HepG2 (cell line): ENCODE results near the gene PTPRN. TPM values are rescaled to one million over a fixed set of nuclear protein-coding genes. Genes with fewer than 3 reads are reported as not detected.
A peak's percentile ranks its signal among the peaks of the same experiment; 100 is the strongest.

ENCODE experiments used
- ARID3A ChIP-seq: IDR thresholded peaks from 2 replicates; pipeline ENCODE4 v1.6.1; 2012; ENCODE audit warnings: low read depth, low read length, improper control_type of control experiment
- ARNTL ChIP-seq: sonication (generic); formaldehyde crosslinking; IDR thresholded peaks from 2 replicates; pipeline ENCODE4 v1.4.0; 2020; ENCODE audit warnings: mild to moderate bottlenecking, missing genetic modification reagents
- CHD2 ChIP-seq: IDR thresholded peaks from 2 replicates; pipeline ENCODE4 v1.6.1; 2011; ENCODE audit warnings: low read depth, low read length, improper control_type of control experiment
- ETV6 ChIP-seq: sonication (generic); formaldehyde crosslinking; conservative IDR thresholded peaks from 2 replicates; pipeline ENCODE4 v1.4.0; 2020; ENCODE audit warnings: missing genetic modification reagents
- MED13 ChIP-seq: sonication (generic); formaldehyde crosslinking; IDR thresholded peaks from 2 replicates; pipeline ENCODE4 v1.5.0; 2020; ENCODE audit warnings: missing genetic modification reagents
- MIER3 ChIP-seq: IDR thresholded peaks from 2 replicates; pipeline ENCODE4 v1.6.1; 2016; ENCODE audit warnings: missing compliant biosample characterization, borderline replicate concordance
- NKX3-1 ChIP-seq: sonication (generic); formaldehyde crosslinking; IDR thresholded peaks from 2 replicates; pipeline ENCODE4 v1.5.0; 2020; ENCODE audit warnings: missing genetic modification reagents
- SALL1 ChIP-seq: sonication (generic); formaldehyde crosslinking; IDR thresholded peaks from 2 replicates; pipeline ENCODE4 v1.8.0; 2022; ENCODE audit warnings: mild to moderate bottlenecking, missing genetic modification reagents
- SP1 ChIP-seq, 2 experiments: fragments of 450-650 bp in 1 of 2; sonication (generic) in 1 of 2; formaldehyde crosslinking in 1 of 2; IDR thresholded peaks; 2 replicates each; pipeline versions ENCODE4 v1.4.0 to v1.6.1; 2016 to 2020; ENCODE audit warnings: missing genetic modification reagents in 1 of 2
- SRSF9 ChIP-seq: fragments of 200-400 bp; formaldehyde crosslinking; IDR thresholded peaks from 2 replicates; pipeline ENCODE4 v1.6.1; 2018; ENCODE audit warnings: borderline replicate concordance, mild to moderate bottlenecking, low read depth, low read length; ENCODE audit not compliant: insufficient read depth, poor library complexity, severe bottlenecking
- polyA plus RNA-seq, 8 experiments: library from polyadenylated mRNA; depleted of rRNA in 3 of 8; stranded (reverse) in 7 of 8; unstranded in 1 of 8; fragments of >200 nt; fragmentation: Illumina TruSeq in 4 of 8; extraction: Trizol in 4 of 8; gene quantifications; 2 replicates each; pipeline versions ENCODE4 v1.2.1 to v1.2.3, GENCODE V29; 2011 to 2016; ENCODE audit warnings: low read depth in 4 of 8, missing spikeins in 1 of 8, mixed read lengths in 1 of 8; ENCODE audit not compliant: insufficient read depth in 1 of 8
- total RNA-seq, 5 experiments: library from RNA; depleted of rRNA; stranded (reverse); fragments of >200 nt; fragmentation: Illumina TruSeq; extraction: Trizol; gene quantifications; 2 replicates each; pipeline ENCODE4 v1.2.3, GENCODE V29; 2016; ENCODE audit warnings: low read depth in 1 of 5
- TF ChIP-seq, protein P1 (sequence below): sonication (generic); formaldehyde crosslinking; IDR thresholded peaks from 2 replicates; pipeline ENCODE4 v1.4.0; 2020; ENCODE audit warnings: missing genetic modification reagents, mild to moderate bottlenecking, borderline replicate concordance
- TF ChIP-seq, protein P2 (sequence below): sonication (generic); formaldehyde crosslinking; IDR thresholded peaks from 2 replicates; pipeline ENCODE4 v1.4.0; 2020; ENCODE audit warnings: missing genetic modification reagents
- TF ChIP-seq, protein P3 (sequence below): sonication (generic); formaldehyde crosslinking; IDR thresholded peaks from 2 replicates; pipeline ENCODE4 v1.5.0; 2020; ENCODE audit warnings: mild to moderate bottlenecking, missing genetic modification reagents, borderline replicate concordance

Gene PTPRN
- total and polyA plus RNA-seq, 2 of the 13 experiments (the other 11 are each of a cell fraction or from before 2014, with no cell fraction given), result 0.26 TPM; not detected in 1

DNA sequence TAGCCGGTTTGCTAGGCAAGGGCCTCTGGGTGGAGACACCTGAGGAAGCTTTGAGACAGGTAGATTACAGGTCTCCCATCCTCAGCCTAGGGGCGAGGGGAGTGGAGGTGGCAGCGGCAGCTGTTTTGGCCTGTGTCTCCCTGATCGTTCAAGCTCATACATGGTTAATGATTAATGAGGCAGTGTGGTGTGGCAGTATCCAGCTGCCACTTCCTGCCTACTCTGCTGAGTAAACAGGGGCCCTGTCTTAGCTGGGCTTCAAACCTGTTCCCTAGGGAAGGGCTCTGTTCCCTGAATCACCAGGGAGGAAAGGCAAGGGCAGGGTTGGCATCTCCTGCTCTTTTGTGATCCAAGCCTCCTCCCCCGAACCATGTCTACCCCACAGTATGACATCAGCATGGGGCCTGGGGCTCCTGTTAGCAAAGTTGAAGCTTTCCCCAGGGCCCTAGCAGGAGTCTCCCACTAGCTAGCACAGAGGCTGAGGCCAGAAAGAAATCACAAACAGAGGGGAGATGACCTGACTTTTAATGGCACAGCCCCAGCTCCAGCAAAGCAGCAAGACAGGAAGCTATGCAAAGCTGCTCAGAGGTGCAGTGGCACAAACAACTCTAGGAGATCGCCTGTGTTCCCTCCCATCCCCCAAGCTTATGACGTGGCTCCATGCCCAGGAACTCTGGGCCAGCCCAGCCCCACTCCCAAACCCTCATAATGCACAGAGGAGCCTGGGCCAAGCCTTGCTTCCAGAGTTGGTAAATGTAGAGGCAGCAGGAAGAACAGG, 59.8 kb downstream of the PTPRN start (continued):
- TF ChIP-seq SP1 (IDR thresholded peaks at IDR 0.05), result no peak
- TF ChIP-seq SP1 (CRISPR knock-in tag; IDR thresholded peaks at IDR 0.05), result no peak
- TF ChIP-seq SALL1 (CRISPR knock-in tag), result peak; percentile 75; the same call in 1 of the 2 replicates
- no peak for TF ChIP-seq SRSF9
- TF ChIP-seq ARID3A, result 0 out of 2 replicates have a peak, but pooled peaks have one; percentile 17
- TF ChIP-seq MIER3 (CRISPR knock-in tag), result peak; percentile 84; the same call in 1 of the 2 replicates
- TF ChIP-seq NKX3-1 (CRISPR knock-in tag), result no peak; the same call in 1 of the 2 replicates
- TF ChIP-seq ARNTL (CRISPR knock-in tag), result peak; percentile 43; the same call in 1 of the 2 replicates
- TF ChIP-seq MED13 (CRISPR knock-in tag), result no peak
- peak; percentile 63; the same call in 1 of the 2 replicates for TF ChIP-seq CHD2
- TF ChIP-seq, protein P1, sequence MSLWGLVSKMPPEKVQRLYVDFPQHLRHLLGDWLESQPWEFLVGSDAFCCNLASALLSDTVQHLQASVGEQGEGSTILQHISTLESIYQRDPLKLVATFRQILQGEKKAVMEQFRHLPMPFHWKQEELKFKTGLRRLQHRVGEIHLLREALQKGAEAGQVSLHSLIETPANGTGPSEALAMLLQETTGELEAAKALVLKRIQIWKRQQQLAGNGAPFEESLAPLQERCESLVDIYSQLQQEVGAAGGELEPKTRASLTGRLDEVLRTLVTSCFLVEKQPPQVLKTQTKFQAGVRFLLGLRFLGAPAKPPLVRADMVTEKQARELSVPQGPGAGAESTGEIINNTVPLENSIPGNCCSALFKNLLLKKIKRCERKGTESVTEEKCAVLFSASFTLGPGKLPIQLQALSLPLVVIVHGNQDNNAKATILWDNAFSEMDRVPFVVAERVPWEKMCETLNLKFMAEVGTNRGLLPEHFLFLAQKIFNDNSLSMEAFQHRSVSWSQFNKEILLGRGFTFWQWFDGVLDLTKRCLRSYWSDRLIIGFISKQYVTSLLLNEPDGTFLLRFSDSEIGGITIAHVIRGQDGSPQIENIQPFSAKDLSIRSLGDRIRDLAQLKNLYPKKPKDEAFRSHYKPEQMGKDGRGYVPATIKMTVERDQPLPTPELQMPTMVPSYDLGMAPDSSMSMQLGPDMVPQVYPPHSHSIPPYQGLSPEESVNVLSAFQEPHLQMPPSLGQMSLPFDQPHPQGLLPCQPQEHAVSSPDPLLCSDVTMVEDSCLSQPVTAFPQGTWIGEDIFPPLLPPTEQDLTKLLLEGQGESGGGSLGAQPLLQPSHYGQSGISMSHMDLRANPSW, result peak; percentile 37; the same call in 1 of the 2 replicates
- TF ChIP-seq, protein P2, sequence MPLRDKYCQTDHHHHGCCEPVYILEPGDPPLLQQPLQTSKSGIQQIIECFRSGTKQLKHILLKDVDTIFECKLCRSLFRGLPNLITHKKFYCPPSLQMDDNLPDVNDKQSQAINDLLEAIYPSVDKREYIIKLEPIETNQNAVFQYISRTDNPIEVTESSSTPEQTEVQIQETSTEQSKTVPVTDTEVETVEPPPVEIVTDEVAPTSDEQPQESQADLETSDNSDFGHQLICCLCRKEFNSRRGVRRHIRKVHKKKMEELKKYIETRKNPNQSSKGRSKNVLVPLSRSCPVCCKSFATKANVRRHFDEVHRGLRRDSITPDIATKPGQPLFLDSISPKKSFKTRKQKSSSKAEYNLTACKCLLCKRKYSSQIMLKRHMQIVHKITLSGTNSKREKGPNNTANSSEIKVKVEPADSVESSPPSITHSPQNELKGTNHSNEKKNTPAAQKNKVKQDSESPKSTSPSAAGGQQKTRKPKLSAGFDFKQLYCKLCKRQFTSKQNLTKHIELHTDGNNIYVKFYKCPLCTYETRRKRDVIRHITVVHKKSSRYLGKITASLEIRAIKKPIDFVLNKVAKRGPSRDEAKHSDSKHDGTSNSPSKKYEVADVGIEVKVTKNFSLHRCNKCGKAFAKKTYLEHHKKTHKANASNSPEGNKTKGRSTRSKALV (CRISPR knock-in tag), result peak; percentile 51; the same call in 1 of the 2 replicates
- no peak for TF ChIP-seq ETV6 (CRISPR knock-in tag)
- TF ChIP-seq, protein P3, sequence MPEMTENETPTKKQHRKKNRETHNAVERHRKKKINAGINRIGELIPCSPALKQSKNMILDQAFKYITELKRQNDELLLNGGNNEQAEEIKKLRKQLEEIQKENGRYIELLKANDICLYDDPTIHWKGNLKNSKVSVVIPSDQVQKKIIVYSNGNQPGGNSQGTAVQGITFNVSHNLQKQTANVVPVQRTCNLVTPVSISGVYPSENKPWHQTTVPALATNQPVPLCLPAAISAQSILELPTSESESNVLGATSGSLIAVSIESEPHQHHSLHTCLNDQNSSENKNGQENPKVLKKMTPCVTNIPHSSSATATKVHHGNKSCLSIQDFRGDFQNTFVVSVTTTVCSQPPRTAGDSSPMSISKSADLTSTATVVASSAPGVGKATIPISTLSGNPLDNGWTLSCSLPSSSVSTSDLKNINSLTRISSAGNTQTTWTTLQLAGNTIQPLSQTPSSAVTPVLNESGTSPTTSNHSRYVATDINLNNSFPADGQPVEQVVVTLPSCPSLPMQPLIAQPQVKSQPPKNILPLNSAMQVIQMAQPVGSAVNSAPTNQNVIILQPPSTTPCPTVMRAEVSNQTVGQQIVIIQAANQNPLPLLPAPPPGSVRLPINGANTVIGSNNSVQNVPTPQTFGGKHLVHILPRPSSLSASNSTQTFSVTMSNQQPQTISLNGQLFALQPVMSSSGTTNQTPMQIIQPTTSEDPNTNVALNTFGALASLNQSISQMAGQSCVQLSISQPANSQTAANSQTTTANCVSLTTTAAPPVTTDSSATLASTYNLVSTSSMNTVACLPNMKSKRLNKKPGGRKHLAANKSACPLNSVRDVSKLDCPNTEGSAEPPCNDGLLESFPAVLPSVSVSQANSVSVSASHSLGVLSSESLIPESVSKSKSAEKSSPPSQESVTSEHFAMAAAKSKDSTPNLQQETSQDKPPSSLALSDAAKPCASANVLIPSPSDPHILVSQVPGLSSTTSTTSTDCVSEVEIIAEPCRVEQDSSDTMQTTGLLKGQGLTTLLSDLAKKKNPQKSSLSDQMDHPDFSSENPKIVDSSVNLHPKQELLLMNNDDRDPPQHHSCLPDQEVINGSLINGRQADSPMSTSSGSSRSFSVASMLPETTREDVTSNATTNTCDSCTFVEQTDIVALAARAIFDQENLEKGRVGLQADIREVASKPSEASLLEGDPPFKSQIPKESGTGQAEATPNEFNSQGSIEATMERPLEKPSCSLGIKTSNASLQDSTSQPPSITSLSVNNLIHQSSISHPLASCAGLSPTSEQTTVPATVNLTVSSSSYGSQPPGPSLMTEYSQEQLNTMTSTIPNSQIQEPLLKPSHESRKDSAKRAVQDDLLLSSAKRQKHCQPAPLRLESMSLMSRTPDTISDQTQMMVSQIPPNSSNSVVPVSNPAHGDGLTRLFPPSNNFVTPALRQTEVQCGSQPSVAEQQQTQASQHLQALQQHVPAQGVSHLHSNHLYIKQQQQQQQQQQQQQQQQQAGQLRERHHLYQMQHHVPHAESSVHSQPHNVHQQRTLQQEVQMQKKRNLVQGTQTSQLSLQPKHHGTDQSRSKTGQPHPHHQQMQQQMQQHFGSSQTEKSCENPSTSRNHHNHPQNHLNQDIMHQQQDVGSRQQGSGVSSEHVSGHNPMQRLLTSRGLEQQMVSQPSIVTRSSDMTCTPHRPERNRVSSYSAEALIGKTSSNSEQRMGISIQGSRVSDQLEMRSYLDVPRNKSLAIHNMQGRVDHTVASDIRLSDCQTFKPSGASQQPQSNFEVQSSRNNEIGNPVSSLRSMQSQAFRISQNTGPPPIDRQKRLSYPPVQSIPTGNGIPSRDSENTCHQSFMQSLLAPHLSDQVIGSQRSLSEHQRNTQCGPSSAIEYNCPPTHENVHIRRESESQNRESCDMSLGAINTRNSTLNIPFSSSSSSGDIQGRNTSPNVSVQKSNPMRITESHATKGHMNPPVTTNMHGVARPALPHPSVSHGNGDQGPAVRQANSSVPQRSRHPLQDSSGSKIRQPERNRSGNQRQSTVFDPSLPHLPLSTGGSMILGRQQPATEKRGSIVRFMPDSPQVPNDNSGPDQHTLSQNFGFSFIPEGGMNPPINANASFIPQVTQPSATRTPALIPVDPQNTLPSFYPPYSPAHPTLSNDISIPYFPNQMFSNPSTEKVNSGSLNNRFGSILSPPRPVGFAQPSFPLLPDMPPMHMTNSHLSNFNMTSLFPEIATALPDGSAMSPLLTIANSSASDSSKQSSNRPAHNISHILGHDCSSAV, result 0 out of 2 replicates have a peak, but pooled peaks have one; percentile 83
